K562 (cell line): ENCODE results near the gene PPP1R14C. TPM values are rescaled to one million over a fixed set of nuclear protein-coding genes. Genes with fewer than 3 reads are reported as not detected.

ENCODE experiments used
- ATAC-seq: fragments of 200-7000 bp; cut with Tn5 transposase; 3 replicates; pipeline ENCODE4 v1.9.1; 2020; ENCODE audit warnings: moderate library complexity
- BruUV-seq: library from RNA; stranded (reverse); fragments of 400-500 nt; replicated peaks from 2 replicates; lab custom pipeline; 2021; lab: Mats Ljungman, UMichigan
- CTCF ChIA-PET: fragments of 300-600 bp; formaldehyde crosslinking; extraction: SDS; loops from one replicate; lab custom pipeline; 2021; ENCODE audit warnings: low intra/inter-chr PET ratio; lab: Yijun Ruan, JAX
- POLR2A ChIA-PET: fragments of 300-600, 350-650 bp; sonication (Branson Sonifier 250); formaldehyde crosslinking; extraction: SDS; loops from one replicate; lab custom pipeline; 2021; ENCODE audit warnings: antibody characterized with exemption, inconsistent platforms; lab: Yijun Ruan, JAX
- DNase-seq, 4 experiments: peaks; one replicate each; pipeline versions ENCODE4 v3.0.0 to v3.0.0-alpha.2; 2011 to 2018; ENCODE audit warnings: low spot score in 3 of 4, mixed read lengths in 3 of 4; ENCODE audit errors: extremely low read depth in 1 of 4
- FAIRE-seq: peaks from 2 replicates; lab custom pipeline; 2011; peaks lifted over from hg19 to GRCh38; lab: Jason Lieb, UNC
- H2AFZ ChIP-seq: 2 replicates; pipeline ENCODE4 v1.6.0; 2011; ENCODE audit warnings: low read depth, low read length, control low read depth, inconsistent platforms
- H3K27ac ChIP-seq: fragments of 200-600 bp; 3 replicates; pipeline ENCODE4 v1.8.0; 2011; ENCODE audit warnings: low read depth, mild to moderate bottlenecking, control low read depth, inconsistent platforms, low read length, moderate library complexity, mixed read lengths; ENCODE audit errors: extremely low read depth
- H3K27me3 ChIP-seq, 2 experiments: fragments of 300-600 bp in 1 of 2; 2 replicates in 1 of 2; 3 replicates in 1 of 2; pipeline versions ENCODE4 v1.6.0 to v1.8.0; 2011; ENCODE audit warnings: inconsistent platforms in 2 of 2, low read length in 2 of 2, mild to moderate bottlenecking in 1 of 2, mixed read lengths in 1 of 2, moderate library complexity in 1 of 2; ENCODE audit not compliant: control insufficient read depth in 2 of 2, insufficient read depth in 2 of 2
- H3K36me3 ChIP-seq: fragments of 300-600 bp; 3 replicates; pipeline ENCODE4 v1.8.0; 2011; ENCODE audit warnings: mild to moderate bottlenecking, low read length, inconsistent platforms; ENCODE audit not compliant: control insufficient read depth, insufficient read depth
- H3K4me1 ChIP-seq, 2 experiments: fragments of 200-600 bp in 1 of 2; replicated peaks in 1 of 2; 2 replicates in 1 of 2; 3 replicates in 1 of 2; pipeline versions ENCODE4 v1.5.1 to v1.8.0; 2011; ENCODE audit warnings: inconsistent platforms in 2 of 2, low read length in 2 of 2, mild to moderate bottlenecking in 1 of 2, mixed read lengths in 1 of 2, moderate library complexity in 1 of 2; ENCODE audit not compliant: control insufficient read depth in 2 of 2, insufficient read depth in 2 of 2
- H3K4me2 ChIP-seq: 2 replicates; pipeline ENCODE4 v1.6.1; 2011; ENCODE audit warnings: low read length, control low read depth, inconsistent platforms, mixed read lengths; ENCODE audit not compliant: insufficient read depth
- H3K4me3 ChIP-seq: fragments of 200-600 bp; sonication (generic), shearing (Covaris generic); 2 replicates; pipeline ENCODE4 v1.5.1; 2016; ENCODE audit warnings: control low read depth, inconsistent platforms
- H3K79me2 ChIP-seq: fragments of 200-600 bp; 3 replicates; pipeline ENCODE4 v1.8.0; 2011; ENCODE audit warnings: low read length, inconsistent platforms; ENCODE audit not compliant: control insufficient read depth, insufficient read depth
- H3K9ac ChIP-seq, 2 experiments: 2 replicates each; pipeline versions ENCODE4 v1.6.0 to v1.6.1; 2011; ENCODE audit warnings: low read depth in 2 of 2, low read length in 2 of 2, control low read depth in 1 of 2, inconsistent platforms in 1 of 2, mild to moderate bottlenecking in 1 of 2, mixed read lengths in 1 of 2; ENCODE audit not compliant: insufficient read depth in 1 of 2
- H3K9me1 ChIP-seq: one replicate; pipeline ENCODE4 v1.6.0; 2011; ENCODE audit warnings: inconsistent platforms, mild to moderate bottlenecking, low read length, moderate library complexity; ENCODE audit not compliant: control insufficient read depth, insufficient read depth
- H3K9me3 ChIP-seq: replicated peaks from 2 replicates; pipeline ENCODE4 v1.5.1; 2011; ENCODE audit warnings: low read depth, low read length, inconsistent platforms; ENCODE audit not compliant: control insufficient read depth, insufficient read depth
- H4K20me1 ChIP-seq: replicated peaks from 2 replicates; pipeline ENCODE4 v1.6.1; 2011; ENCODE audit warnings: low read length, inconsistent platforms, mixed read lengths; ENCODE audit not compliant: control insufficient read depth, insufficient read depth
- CCNT2 ChIP-seq: IDR thresholded peaks from 2 replicates; pipeline ENCODE4 v1.6.1; 2011; ENCODE audit warnings: borderline replicate concordance, low read depth, mild to moderate bottlenecking, moderate library complexity, mixed read lengths, low read length; ENCODE audit not compliant: insufficient read length; ENCODE audit errors: extremely low read depth
- COPS2 ChIP-seq: fragments of 450-650 bp; conservative IDR thresholded peaks from 2 replicates; pipeline ENCODE4 v1.6.1; 2016; ENCODE audit warnings: mild to moderate bottlenecking, moderate library complexity
- HNRNPLL ChIP-seq: fragments of 200-400 bp; formaldehyde crosslinking; IDR thresholded peaks from 2 replicates; pipeline ENCODE4 v1.6.1; 2017; ENCODE audit warnings: low read length, low read depth, mild to moderate bottlenecking; ENCODE audit not compliant: poor library complexity, severe bottlenecking
- IRF2 ChIP-seq: sonication (generic); formaldehyde crosslinking; IDR thresholded peaks from 2 replicates; pipeline ENCODE4 v1.8.1; 2022; ENCODE audit warnings: mild to moderate bottlenecking, missing genetic modification reagents
- JUN ChIP-seq, 2 experiments: sonication (generic) in 1 of 2; formaldehyde crosslinking in 1 of 2; IDR thresholded peaks; 2 replicates each; pipeline versions ENCODE4 v1.6.1 to v1.8.0; 2012 to 2022; ENCODE audit warnings: borderline replicate concordance in 2 of 2, mild to moderate bottlenecking in 2 of 2, improper control_type of control experiment in 1 of 2, low read depth in 1 of 2, low read length in 1 of 2, missing genetic modification reagents in 1 of 2
- KLF13 ChIP-seq: fragments of 450-650 bp; IDR thresholded peaks from 2 replicates; pipeline ENCODE4 v1.6.1; 2016; ENCODE audit warnings: missing genetic modification characterization, low read depth, mild to moderate bottlenecking, missing compliant biosample characterization, moderate library complexity, borderline replicate concordance
- KLF16 ChIP-seq: IDR thresholded peaks from 2 replicates; pipeline ENCODE4 v1.6.1; 2016; ENCODE audit warnings: antibody characterized with exemption
- MEF2A ChIP-seq: IDR thresholded peaks from 2 replicates; pipeline ENCODE4 v1.6.1; 2011; ENCODE audit warnings: low read depth, mild to moderate bottlenecking, low read length, moderate library complexity; ENCODE audit not compliant: control insufficient read depth
- MTA2 ChIP-seq: fragments of 450-650 bp; IDR thresholded peaks from 2 replicates; pipeline ENCODE4 v1.6.1; 2016; ENCODE audit warnings: low read depth
- POLR2AphosphoS5 ChIP-seq: IDR thresholded peaks from 2 replicates; pipeline ENCODE4 v1.6.1; 2011; ENCODE audit warnings: mild to moderate bottlenecking, low read depth, low read length, moderate library complexity; ENCODE audit not compliant: control insufficient read depth, insufficient read depth
- ZFPM2 ChIP-seq: fragments of 250-450 bp; sonication (Bioruptor Pico); IDR thresholded peaks from 2 replicates; pipeline ENCODE4 v1.5.1; 2022; ENCODE audit warnings: mild to moderate bottlenecking
- ZNF699 ChIP-seq: fragments of 250-450 bp; sonication (Bioruptor Pico); IDR thresholded peaks from 2 replicates; pipeline ENCODE4 v1.8.0; 2021; ENCODE audit warnings: mild to moderate bottlenecking, moderate library complexity; ENCODE audit not compliant: insufficient replicate concordance
- WGBS: fragments of 100-300 bp; shearing (Covaris generic); methylation state at CpG from one replicate; pipeline ENCODE4 v1.1.6; 2016; ENCODE audit warnings: low coverage, mixed read lengths; ENCODE audit not compliant: insufficient coverage; ENCODE audit errors: missing lambda C conversion rate; 5-methylcytosine and 5-hydroxymethylcytosine counted together
- in situ Hi-C: fragments of 300-500 bp; cut with MboI; formaldehyde crosslinking; loops from 4 replicates; pipeline ENCODE4 v1.15.0; 2018; ENCODE audit warnings: inconsistent platforms, mixed read lengths
- intact Hi-C: fragments of 100-400 bp; cut with micrococcal nuclease; formaldehyde crosslinking; loops from 2 replicates; pipeline ENCODE4 v1.14.2; 2022
- polyA plus RNA-seq, 8 experiments: library from polyadenylated mRNA; depleted of rRNA in 4 of 8; stranded (reverse) in 5 of 8; unstranded in 3 of 8; fragments of >200 nt; fragmentation: Nextera tagmentation in 2 of 8; fragmentation: Illumina TruSeq in 1 of 8; extraction: Ambion mirVana in 2 of 8; extraction: Trizol in 1 of 8; gene quantifications; 2 replicates each; pipeline versions ENCODE4 v1.2.1 to v1.2.3, GENCODE V29; 2011 to 2014; ENCODE audit warnings: inconsistent platforms in 1 of 8, missing spikeins in 1 of 8
- total RNA-seq, 7 experiments: library from RNA; depleted of rRNA in 6 of 7; stranded (reverse); fragments of >200 nt in 6 of 7; fragmentation: Illumina TruSeq in 2 of 7; extraction: Trizol in 2 of 7; gene quantifications; 2 replicates each; pipeline versions ENCODE4 v1.2.1 to v1.2.3, GENCODE V29; 2011 to 2021; ENCODE audit warnings: low replicate concordance in 1 of 7
- TF ChIP-seq, protein P1 (sequence below), 2 experiments: fragments of 450-650 bp in 1 of 2; IDR thresholded peaks; 2 replicates each; pipeline ENCODE4 v1.6.1; 2011 to 2017; ENCODE audit warnings: low read depth in 2 of 2, antibody characterized with exemption in 1 of 2, borderline replicate concordance in 1 of 2, low read length in 1 of 2, mild to moderate bottlenecking in 1 of 2, mixed read lengths in 1 of 2; ENCODE audit not compliant: control insufficient read depth in 1 of 2
- TF ChIP-seq, protein P2 (sequence below): sonication (generic); formaldehyde crosslinking; IDR thresholded peaks from 2 replicates; pipeline ENCODE4 v1.8.0; 2022; ENCODE audit warnings: mild to moderate bottlenecking, missing genetic modification reagents, borderline replicate concordance
- TF ChIP-seq, protein P3 (sequence below): fragments of 250-450 bp; sonication (Bioruptor Pico); IDR thresholded peaks from 2 replicates; pipeline ENCODE4 v1.8.0; 2022; ENCODE audit warnings: inconsistent platforms, mild to moderate bottlenecking, moderate library complexity, borderline replicate concordance

Gene PPP1R14C
- total and polyA plus RNA-seq, 9 of the 15 experiments (the other 6 are each of a cell fraction or from before 2014, with no cell fraction given): 4.5 to 16.6 (median 11.9) TPM

DNA sequence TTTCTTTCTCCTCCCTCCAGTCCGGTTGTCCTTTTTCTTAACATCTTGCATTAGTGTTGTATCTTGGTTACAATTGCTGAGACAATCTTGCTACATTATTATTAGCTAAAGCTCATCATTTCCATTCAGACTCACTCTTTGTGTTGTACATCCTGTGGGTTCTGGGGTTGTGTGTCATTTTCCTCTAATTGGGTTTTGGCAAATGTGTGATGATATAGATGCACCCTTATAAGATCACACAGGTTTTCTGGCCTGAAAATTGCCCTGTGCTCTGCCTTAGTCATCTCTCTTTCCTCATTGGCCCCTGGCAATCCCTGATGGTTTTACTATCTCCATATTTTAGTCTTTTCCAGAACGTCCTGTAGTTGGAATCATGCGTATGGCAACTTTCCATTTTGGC is 60.1 kb downstream of the PPP1R14C start:
- Histone ChIP-seq H3K4me2 (no peak overlapping the region), H3K27me3 (no peaks in the 10 kb centered on the region), H3K4me1 (peaks cover 23 to 26% of the 10 kb centered on the region in 2 experiments; a peak in 4 of 5 replicates), H3K36me3 (no peaks in the 10 kb centered on the region), H4K20me1 (peaks cover 4% of the 10 kb centered on the region; the same call in 1 of the 2 replicates), H3K27ac (no peak overlapping the region), H3K4me3 (no peak overlapping the region), H3K9ac (no peak overlapping the region), H3K9me3 (no peaks in the 10 kb centered on the region), H2AFZ (no peak overlapping the region), H3K79me2 (0 out of 3 replicates have a peak, but pooled peaks cover 2% of the 10 kb centered on the region), H3K9me1 (no peaks in the 10 kb centered on the region)
- FAIRE-seq (no peak), ATAC-seq (no peak), DNase-seq (no peak)
- BruUV-seq: no TSS peak
- 78% methylated on average over 3 of the region's 3 CpGs for WGBS
- in situ Hi-C loops (no loop called here), intact Hi-C loops (no loop called here)
- ChIA-PET POLR2A (interaction anchor here (0.6 to 1.8 kb wide), 3 partner anchors 10 to 56 kb away, joined by 3 to 6 read pairs (median 5); no protein-coding TSS in a partner anchor), CTCF (no interaction called here)
- TF ChIP-seq MTA2 (no peak), ZNF699 (CRISPR knock-in tag) (no peak), JUN (IDR thresholded peaks at IDR 0.05; ENCODE audit: borderline replicate concordance, low read depth, low read length) (no peak), JUN (CRISPR knock-in tag; IDR thresholded peaks at IDR 0.05; ENCODE audit: borderline replicate concordance) (no peak), POLR2AphosphoS5 (no peak), KLF13 (tag) (no peak), COPS2 (no peak), CCNT2 (no peak), ZFPM2 (CRISPR knock-in tag) (no peak), HNRNPLL (no peak), IRF2 (CRISPR knock-in tag) (no peak), KLF16 (no peak), MEF2A (no peak)
- TF ChIP-seq, protein P1, sequence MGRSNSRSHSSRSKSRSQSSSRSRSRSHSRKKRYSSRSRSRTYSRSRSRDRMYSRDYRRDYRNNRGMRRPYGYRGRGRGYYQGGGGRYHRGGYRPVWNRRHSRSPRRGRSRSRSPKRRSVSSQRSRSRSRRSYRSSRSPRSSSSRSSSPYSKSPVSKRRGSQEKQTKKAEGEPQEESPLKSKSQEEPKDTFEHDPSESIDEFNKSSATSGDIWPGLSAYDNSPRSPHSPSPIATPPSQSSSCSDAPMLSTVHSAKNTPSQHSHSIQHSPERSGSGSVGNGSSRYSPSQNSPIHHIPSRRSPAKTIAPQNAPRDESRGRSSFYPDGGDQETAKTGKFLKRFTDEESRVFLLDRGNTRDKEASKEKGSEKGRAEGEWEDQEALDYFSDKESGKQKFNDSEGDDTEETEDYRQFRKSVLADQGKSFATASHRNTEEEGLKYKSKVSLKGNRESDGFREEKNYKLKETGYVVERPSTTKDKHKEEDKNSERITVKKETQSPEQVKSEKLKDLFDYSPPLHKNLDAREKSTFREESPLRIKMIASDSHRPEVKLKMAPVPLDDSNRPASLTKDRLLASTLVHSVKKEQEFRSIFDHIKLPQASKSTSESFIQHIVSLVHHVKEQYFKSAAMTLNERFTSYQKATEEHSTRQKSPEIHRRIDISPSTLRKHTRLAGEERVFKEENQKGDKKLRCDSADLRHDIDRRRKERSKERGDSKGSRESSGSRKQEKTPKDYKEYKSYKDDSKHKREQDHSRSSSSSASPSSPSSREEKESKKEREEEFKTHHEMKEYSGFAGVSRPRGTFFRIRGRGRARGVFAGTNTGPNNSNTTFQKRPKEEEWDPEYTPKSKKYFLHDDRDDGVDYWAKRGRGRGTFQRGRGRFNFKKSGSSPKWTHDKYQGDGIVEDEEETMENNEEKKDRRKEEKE (IDR thresholded peaks at IDR 0.05; ENCODE audit: borderline replicate concordance in 1 of 2, control insufficient read depth in 1 of 2, low read depth in 2 of 2, low read length in 1 of 2): no peak
- TF ChIP-seq, protein P2, sequence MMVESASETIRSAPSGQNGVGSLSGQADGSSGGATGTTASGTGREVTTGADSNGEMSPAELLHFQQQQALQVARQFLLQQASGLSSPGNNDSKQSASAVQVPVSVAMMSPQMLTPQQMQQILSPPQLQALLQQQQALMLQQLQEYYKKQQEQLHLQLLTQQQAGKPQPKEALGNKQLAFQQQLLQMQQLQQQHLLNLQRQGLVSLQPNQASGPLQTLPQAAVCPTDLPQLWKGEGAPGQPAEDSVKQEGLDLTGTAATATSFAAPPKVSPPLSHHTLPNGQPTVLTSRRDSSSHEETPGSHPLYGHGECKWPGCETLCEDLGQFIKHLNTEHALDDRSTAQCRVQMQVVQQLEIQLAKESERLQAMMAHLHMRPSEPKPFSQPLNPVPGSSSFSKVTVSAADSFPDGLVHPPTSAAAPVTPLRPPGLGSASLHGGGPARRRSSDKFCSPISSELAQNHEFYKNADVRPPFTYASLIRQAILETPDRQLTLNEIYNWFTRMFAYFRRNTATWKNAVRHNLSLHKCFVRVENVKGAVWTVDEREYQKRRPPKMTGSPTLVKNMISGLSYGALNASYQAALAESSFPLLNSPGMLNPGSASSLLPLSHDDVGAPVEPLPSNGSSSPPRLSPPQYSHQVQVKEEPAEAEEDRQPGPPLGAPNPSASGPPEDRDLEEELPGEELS (CRISPR knock-in tag): no peak
- TF ChIP-seq, protein P3, sequence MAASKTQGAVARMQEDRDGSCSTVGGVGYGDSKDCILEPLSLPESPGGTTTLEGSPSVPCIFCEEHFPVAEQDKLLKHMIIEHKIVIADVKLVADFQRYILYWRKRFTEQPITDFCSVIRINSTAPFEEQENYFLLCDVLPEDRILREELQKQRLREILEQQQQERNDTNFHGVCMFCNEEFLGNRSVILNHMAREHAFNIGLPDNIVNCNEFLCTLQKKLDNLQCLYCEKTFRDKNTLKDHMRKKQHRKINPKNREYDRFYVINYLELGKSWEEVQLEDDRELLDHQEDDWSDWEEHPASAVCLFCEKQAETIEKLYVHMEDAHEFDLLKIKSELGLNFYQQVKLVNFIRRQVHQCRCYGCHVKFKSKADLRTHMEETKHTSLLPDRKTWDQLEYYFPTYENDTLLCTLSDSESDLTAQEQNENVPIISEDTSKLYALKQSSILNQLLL: no peak
